ENCODE results near the gene ANKRD6.

Gene ANKRD6

GRCh38 chr6:89410788-89411144 is 22.2 kb upstream of the ANKRD6 start:
- Histone ChIP-seq H3K36me3 (ENCODE audit: insufficient read depth, low read length) (no peaks in the 10 kb centered on the region), H3K9me3 (ENCODE audit: low read depth, low read length) (no peaks in the 10 kb centered on the region), H3K4me3 (peak overlapping the region; percentile 90), H3K9ac (ENCODE audit: insufficient read length) (peak overlapping the region; percentile 21), H3K27ac (no peak overlapping the region)
- DNase-seq (ENCODE audit: low read depth, low spot score) = no peak
- no peak for TF ChIP-seq FOXP2 (optimal IDR thresholded peaks at IDR 0.05; ENCODE audit: control extremely low read depth, extremely low read length, insufficient read depth)
- no peak for TF ChIP-seq EZH2 (IDR thresholded peaks at IDR 0.05)
- TF ChIP-seq POLR2AphosphoS5 (IDR thresholded peaks at IDR 0.05; ENCODE audit: borderline replicate concordance, low read depth, low read length) = no peak

GRCh38 chr6:89411145-89412070 is 21.5 kb upstream of the ANKRD6 start:
- H3K27ac ChIP-seq = no peak overlapping the region
- TF ChIP-seq FOXP2 (optimal IDR thresholded peaks at IDR 0.05; ENCODE audit: control extremely low read depth, extremely low read length, insufficient read depth) = no peak
- no peak for TF ChIP-seq EZH2 (IDR thresholded peaks at IDR 0.05)
- no peak for TF ChIP-seq POLR2AphosphoS5 (IDR thresholded peaks at IDR 0.05; ENCODE audit: borderline replicate concordance, low read depth, low read length)
- no peaks in the 10 kb centered on the region for H3K36me3 ChIP-seq (ENCODE audit: insufficient read depth, low read length)
- H3K9ac ChIP-seq (ENCODE audit: insufficient read length) = peak overlapping the region; percentile 21
- peak overlapping the region; percentile 90 for H3K4me3 ChIP-seq
- no peak for DNase-seq (ENCODE audit: low read depth, low spot score)
- no peaks in the 10 kb centered on the region for H3K9me3 ChIP-seq (ENCODE audit: low read depth, low read length)

- Histone ChIP-seq H3K4me3 (peak within 1 kb of the TSS; percentile 90), H3K9me3 (ENCODE audit: low read depth, low read length) (no peaks in the 10 kb centered on the region), H3K36me3 (ENCODE audit: insufficient read depth, low read length) (no peaks in the 10 kb centered on the region), H3K9ac (ENCODE audit: insufficient read length) (peak within 1 kb of the TSS; percentile 77), H3K27ac (no peak within 1 kb of the TSS)
- no peak for TF ChIP-seq FOXP2 (optimal IDR thresholded peaks at IDR 0.05; ENCODE audit: control extremely low read depth, extremely low read length, insufficient read depth)
- TF ChIP-seq POLR2AphosphoS5 (IDR thresholded peaks at IDR 0.05; ENCODE audit: borderline replicate concordance, low read depth, low read length) = 0 out of 2 replicates have a peak, but pooled peaks have one; percentile 32
- DNase-seq (ENCODE audit: low read depth, low spot score) = no peak
Measured at GRCh38 chr6:89412071-89413005, 20.6 kb upstream of the ANKRD6 start, which contains the start of gene RRAGD. TSS of gene RRAGD (minus strand) at chr6:89412273. CDS start at chr6:89411993, 280 bp downstream.

GRCh38 chr6:89413006-89413400 is 19.9 kb upstream of the ANKRD6 start:
- Histone ChIP-seq H3K4me3 (peak overlapping the region; percentile 90), H3K9me3 (ENCODE audit: low read depth, low read length) (no peaks in the 10 kb centered on the region), H3K27ac (no peak overlapping the region), H3K9ac (ENCODE audit: insufficient read length) (peak overlapping the region; percentile 77), H3K36me3 (ENCODE audit: insufficient read depth, low read length) (no peaks in the 10 kb centered on the region)
- DNase-seq (ENCODE audit: low read depth, low spot score) = no peak
- TF ChIP-seq EZH2 (IDR thresholded peaks at IDR 0.05) (no peak), FOXP2 (optimal IDR thresholded peaks at IDR 0.05; ENCODE audit: control extremely low read depth, extremely low read length, insufficient read depth) (no peak), POLR2AphosphoS5 (IDR thresholded peaks at IDR 0.05; ENCODE audit: borderline replicate concordance, low read depth, low read length) (no peak)

- Histone ChIP-seq H3K27ac (no peak overlapping the region), H3K9ac (ENCODE audit: insufficient read length) (no peak overlapping the region), H3K4me3 (no peak overlapping the region), H3K36me3 (ENCODE audit: insufficient read depth, low read length) (no peaks in the 10 kb centered on the region), H3K9me3 (ENCODE audit: low read depth, low read length) (no peaks in the 10 kb centered on the region)
- DNase-seq (ENCODE audit: low read depth, low spot score) = no peak
- TF ChIP-seq FOXP2 (optimal IDR thresholded peaks at IDR 0.05; ENCODE audit: control extremely low read depth, extremely low read length, insufficient read depth) (no peak), EZH2 (IDR thresholded peaks at IDR 0.05) (no peak), POLR2AphosphoS5 (IDR thresholded peaks at IDR 0.05; ENCODE audit: borderline replicate concordance, low read depth, low read length) (no peak)
Measured at GRCh38 chr6:89414215-89414614, 18.7 kb upstream of the ANKRD6 start.

GRCh38 chr6:89415185-89415584 is 17.8 kb upstream of the ANKRD6 start:
- H3K9ac ChIP-seq (ENCODE audit: insufficient read length) = no peak overlapping the region
- H3K9me3 ChIP-seq (ENCODE audit: low read depth, low read length) = no peaks in the 10 kb centered on the region
- no peaks in the 10 kb centered on the region for H3K36me3 ChIP-seq (ENCODE audit: insufficient read depth, low read length)
- H3K27ac ChIP-seq = no peak overlapping the region
- TF ChIP-seq POLR2AphosphoS5 (IDR thresholded peaks at IDR 0.05; ENCODE audit: borderline replicate concordance, low read depth, low read length) = no peak
- no peak for DNase-seq (ENCODE audit: low read depth, low spot score)
- no peak overlapping the region for H3K4me3 ChIP-seq

GRCh38 chr6:89416796-89417195 is 16.2 kb upstream of the ANKRD6 start:
- no peak for DNase-seq (ENCODE audit: low read depth, low spot score)
- TF ChIP-seq FOXP2 (optimal IDR thresholded peaks at IDR 0.05; ENCODE audit: control extremely low read depth, extremely low read length, insufficient read depth) (no peak), EZH2 (IDR thresholded peaks at IDR 0.05) (no peak), POLR2AphosphoS5 (IDR thresholded peaks at IDR 0.05; ENCODE audit: borderline replicate concordance, low read depth, low read length) (no peak)
- Histone ChIP-seq H3K9ac (ENCODE audit: insufficient read length) (no peak overlapping the region), H3K4me3 (no peak overlapping the region), H3K9me3 (ENCODE audit: low read depth, low read length) (no peaks in the 10 kb centered on the region), H3K27ac (no peak overlapping the region), H3K36me3 (ENCODE audit: insufficient read depth, low read length) (no peaks in the 10 kb centered on the region)
